MCF 10A (cell line): Measurements from ENCODE around the gene PKP4. TPM values are rescaled to one million over a fixed set of nuclear protein-coding genes. Genes with fewer than 3 reads are reported as not detected.

Experiments used
- BruUV-seq: library from RNA; stranded (reverse); fragments of 400-500 nt; replicated peaks from 2 replicates; lab custom pipeline; 2021; lab: Mats Ljungman, UMichigan
- CTCF ChIA-PET: fragments of 300-600 bp; sonication (Branson Sonifier 250); formaldehyde crosslinking; extraction: SDS; loops from one replicate; lab custom pipeline; 2021; ENCODE audit warnings: antibody characterized with exemption, inconsistent platforms; lab: Yijun Ruan, JAX
- POLR2A ChIA-PET: fragments of 300-600, 350-650 bp; sonication (Branson Sonifier 250); formaldehyde crosslinking; extraction: SDS; loops from one replicate; lab custom pipeline; 2020; ENCODE audit warnings: antibody characterized with exemption, inconsistent platforms; lab: Yijun Ruan, JAX
- DNase-seq: peaks from one replicate; pipeline ENCODE4 v3.0.0-alpha.2; 2018; ENCODE audit not compliant: unreplicated experiment
- H3K27ac Mint-ChIP-seq: one replicate; pipeline ENCODE4 v1.8.0; 2022; ENCODE audit warnings: mild to moderate bottlenecking, low read depth, mixed read lengths; ENCODE audit not compliant: unreplicated experiment
- H3K27me3 Mint-ChIP-seq: one replicate; pipeline ENCODE4 v1.8.0; 2022; ENCODE audit warnings: mixed read lengths; ENCODE audit not compliant: insufficient read depth, unreplicated experiment
- H3K36me3 Mint-ChIP-seq: one replicate; pipeline ENCODE4 v1.8.0; 2022; ENCODE audit warnings: mild to moderate bottlenecking, moderate library complexity, mixed read lengths; ENCODE audit not compliant: insufficient read depth, unreplicated experiment
- H3K4me1 Mint-ChIP-seq: one replicate; pipeline ENCODE4 v1.8.0; 2022; ENCODE audit warnings: mixed read lengths; ENCODE audit not compliant: insufficient read depth, unreplicated experiment
- H3K4me3 Mint-ChIP-seq: one replicate; pipeline ENCODE4 v1.8.0; 2022; ENCODE audit warnings: mild to moderate bottlenecking, moderate library complexity, mixed read lengths; ENCODE audit not compliant: unreplicated experiment
- H3K9me3 Mint-ChIP-seq: one replicate; pipeline ENCODE4 v1.8.0; 2022; ENCODE audit warnings: mixed read lengths; ENCODE audit not compliant: unreplicated experiment
- CTCF ChIP-seq: fragments of 200-600 bp; IDR thresholded peaks from one replicate; pipeline ENCODE4 v1.8.0; 2022; ENCODE audit warnings: antibody characterized with exemption, mild to moderate bottlenecking; ENCODE audit not compliant: unreplicated experiment
- intact Hi-C: fragments of 100-400 bp; cut with micrococcal nuclease; formaldehyde crosslinking; loops from 2 replicates; pipeline ENCODE4 v1.14.1; 2022
- total RNA-seq: library from RNA; stranded (reverse); gene quantifications from 2 replicates; pipeline ENCODE4 v1.2.3, GENCODE V29; 2022

The PKP4 gene
- total RNA-seq, 1 experiment from 2014 or later: 63.7 TPM

GRCh38 chr2:158457826-158458616 lies 1.3 kb downstream of the PKP4 start:
- Mint-ChIP-seq H3K27me3 (no peaks in the 10 kb centered on the region), H3K9me3 (no peaks in the 10 kb centered on the region), H3K27ac (peak overlapping the region; percentile 94), H3K4me1 (peaks cover 15% of the 10 kb centered on the region), H3K36me3 (peaks cover 7% of the 10 kb centered on the region), H3K4me3 (peak overlapping the region; percentile 84)
- peak; percentile 15 for TF ChIP-seq CTCF
- BruUV-seq: no TSS peak
- CTCF ChIA-PET: interaction anchor here (0.5 to 6.3 kb wide), 25 partner anchors 15 to 964 kb away, joined by 3 to 45 read pairs (median 3); no protein-coding TSS in a partner anchor
- DNase-seq: peak; percentile 59
- intact Hi-C loops: loop anchor here (1.0 to 5.0 kb wide), 6 partner anchors 81 to 423 kb away; no protein-coding TSS in a partner anchor
- POLR2A ChIA-PET: interaction anchor here (0.5 to 3.9 kb wide), 19 partner anchors 8 to 1400 kb away, joined by 3 to 33 read pairs (median 8); no protein-coding TSS in a partner anchor

GRCh38 chr2:158458617-158458920 lies 1.8 kb downstream of the PKP4 start:
- no peak for DNase-seq
- intact Hi-C loops: loop anchor here (1.0 to 5.0 kb wide), 5 partner anchors 80 to 424 kb away; no protein-coding TSS in a partner anchor
- ChIA-PET POLR2A (interaction anchor here (0.6 to 3.9 kb wide), 19 partner anchors 9 to 467 kb away, joined by 3 to 33 read pairs (median 5); no protein-coding TSS in a partner anchor), CTCF (interaction anchor here (0.6 to 6.3 kb wide), 19 partner anchors 14 to 685 kb away, joined by 3 to 45 read pairs (median 4); no protein-coding TSS in a partner anchor)
- TSS peak; percentile 38 for BruUV-seq
- peaks cover 15% of the 10 kb centered on the region for H3K4me1 Mint-ChIP-seq
- peak overlapping the region; percentile 84 for H3K4me3 Mint-ChIP-seq
- no peaks in the 10 kb centered on the region for H3K27me3 Mint-ChIP-seq
- no peak for TF ChIP-seq CTCF
- peak overlapping the region; percentile 94 for H3K27ac Mint-ChIP-seq
- peaks cover 7% of the 10 kb centered on the region for H3K36me3 Mint-ChIP-seq
- H3K9me3 Mint-ChIP-seq: no peaks in the 10 kb centered on the region

- no TSS peak for BruUV-seq
- Mint-ChIP-seq H3K36me3 (peaks cover 7% of the 10 kb centered on the region), H3K4me1 (peaks cover 15% of the 10 kb centered on the region), H3K9me3 (no peaks in the 10 kb centered on the region), H3K27ac (peak overlapping the region; percentile 94), H3K4me3 (peak overlapping the region; percentile 84), H3K27me3 (no peaks in the 10 kb centered on the region)
- ChIA-PET POLR2A (interaction anchor here (0.6 to 3.9 kb wide), 20 partner anchors 8 to 1930 kb away, joined by 3 to 33 read pairs (median 4); no protein-coding TSS in a partner anchor), CTCF (interaction anchor here (0.5 to 6.3 kb wide), 20 partner anchors 14 to 435 kb away, joined by 3 to 45 read pairs (median 4); no protein-coding TSS in a partner anchor)
- TF ChIP-seq CTCF: no peak
- peak; percentile 32 for DNase-seq
- intact Hi-C loops: loop anchor here (2.0 to 5.0 kb wide), 4 partner anchors 79 to 425 kb away; no protein-coding TSS in a partner anchor
Observed at GRCh38 chr2:158459161-158460003, 2.6 kb downstream of the PKP4 start.
